ENCODE data around the gene ATG9A.

GRCh38 chr2:219207884-219208740 is 21.3 kb downstream of the ATG9A start:
- no peak for TF ChIP-seq CTCF (IDR thresholded peaks at IDR 0.05)
- TF ChIP-seq POLR2A (IDR thresholded peaks at IDR 0.05): no peak
- TF ChIP-seq EP300 (IDR thresholded peaks at IDR 0.05): no peak
